K562 (cell line): ENCODE results near the gene PLCB1.

Experiments
- E2F4 ChIP-seq: sonication (generic); formaldehyde crosslinking; IDR thresholded peaks from 2 replicates; pipeline ENCODE4 v1.8.0; 2022; ENCODE audit warnings: mild to moderate bottlenecking, low read depth, missing genetic modification reagents
- EZH2 ChIP-seq: IDR thresholded peaks from 2 replicates; pipeline ENCODE4 v1.6.1; 2012; ENCODE audit warnings: low read depth, mild to moderate bottlenecking, inconsistent platforms, low read length, borderline replicate concordance
- FOXJ3 ChIP-seq: sonication (generic); formaldehyde crosslinking; IDR thresholded peaks from 2 replicates; pipeline ENCODE4 v1.4.0; 2020; ENCODE audit warnings: mild to moderate bottlenecking, missing genetic modification reagents
- HMG20B ChIP-seq: fragments of 250-450 bp; sonication (Bioruptor Pico); IDR thresholded peaks from 2 replicates; pipeline ENCODE4 v1.5.0; 2021; ENCODE audit warnings: mild to moderate bottlenecking
- ZBTB43 ChIP-seq: sonication (generic); formaldehyde crosslinking; IDR thresholded peaks from 2 replicates; pipeline ENCODE4 v1.8.0; 2023; ENCODE audit warnings: mild to moderate bottlenecking, missing genetic modification reagents

- TF ChIP-seq EZH2 (no peak), E2F4 (CRISPR knock-in tag) (no peak), HMG20B (no peak), ZBTB43 (no peak), FOXJ3 (CRISPR knock-in tag) (no peak)
Measured at GRCh38 chr20:8404912-8405635, 273.0 kb downstream of the PLCB1 start.
